GM12878 (cell line): ENCODE measurements around the gene KLLN. TPM values are rescaled to one million over a fixed set of nuclear protein-coding genes. Genes with fewer than 3 reads are reported as not detected.
A peak's percentile ranks its signal among the peaks of the same experiment; 100 is the strongest.

Source experiments
- ATAC-seq: fragments of 200-7000 bp; cut with Tn5 transposase; 3 replicates; pipeline ENCODE4 v1.9.1; 2020; ENCODE audit warnings: mild to moderate bottlenecking, moderate library complexity
- BruUV-seq: library from RNA; stranded (reverse); fragments of 400-500 nt; replicated peaks from 2 replicates; lab custom pipeline; 2021; lab: Mats Ljungman, UMichigan
- CTCF ChIA-PET: fragments of 300-600 bp; sonication (Branson Sonifier 250); formaldehyde crosslinking; extraction: SDS; loops from one replicate; lab custom pipeline; 2021; ENCODE audit warnings: inconsistent platforms; lab: Yijun Ruan, JAX
- POLR2A ChIA-PET: fragments of 350-600 bp; formaldehyde crosslinking; extraction: SDS; loops from one replicate; lab custom pipeline; 2021; ENCODE audit warnings: inconsistent platforms; lab: Charles Lee
- RAD21 ChIA-PET: fragments of 300-600 bp; sonication (Branson Sonifier 250); formaldehyde crosslinking; loops from one replicate; lab custom pipeline; 2023; ENCODE audit warnings: antibody characterized with exemption; ENCODE audit not compliant: unreplicated experiment; lab: Charles Lee
- SMC1A ChIA-PET: fragments of 300-600 bp; sonication (Branson Sonifier 250); formaldehyde crosslinking; loops from one replicate; lab custom pipeline; 2023; ENCODE audit not compliant: unreplicated experiment, uncharacterized antibody; lab: Charles Lee
- DNase-seq: peaks from one replicate; pipeline ENCODE4 v3.0.0-alpha.2; 2011; ENCODE audit warnings: low read depth, low spot score
- FAIRE-seq: peaks from 3 replicates; lab custom pipeline; 2011; peaks lifted over from hg19 to GRCh38; lab: Jason Lieb, UNC
- H2AFZ ChIP-seq: 2 replicates; pipeline ENCODE4 v1.6.0; 2011; ENCODE audit warnings: low read depth, low read length, control low read depth; ENCODE audit not compliant: control insufficient read depth
- H3K27ac ChIP-seq: 2 replicates; pipeline ENCODE4 v1.5.1; 2011; ENCODE audit warnings: control low read depth; ENCODE audit not compliant: control insufficient read depth, insufficient read depth
- H3K27me3 ChIP-seq, 2 experiments: replicated peaks in 1 of 2; 2 replicates each; pipeline versions ENCODE4 v1.6.0 to v1.6.1; 2011; ENCODE audit warnings: low read length in 1 of 2; ENCODE audit not compliant: control insufficient read depth in 2 of 2, insufficient read depth in 2 of 2
- H3K36me3 ChIP-seq, 2 experiments: 2 replicates each; pipeline ENCODE4 v1.5.1; 2011; ENCODE audit warnings: low read length in 1 of 2; ENCODE audit not compliant: control insufficient read depth in 2 of 2, insufficient read depth in 2 of 2
- H3K4me1 ChIP-seq: 2 replicates; pipeline ENCODE4 v1.6.1; 2011; ENCODE audit warnings: mild to moderate bottlenecking, low read length, moderate library complexity, mixed read lengths; ENCODE audit not compliant: control insufficient read depth, insufficient read depth
- H3K4me2 ChIP-seq: 2 replicates; pipeline ENCODE4 v1.6.0; 2011; ENCODE audit warnings: control low read depth; ENCODE audit not compliant: control insufficient read depth, insufficient read depth
- H3K4me3 ChIP-seq: fragments of 200-600 bp; sonication (generic); 2 replicates; pipeline ENCODE4 v1.5.1; 2016
- H3K79me2 ChIP-seq: 2 replicates; pipeline ENCODE4 v1.6.0; 2011; ENCODE audit warnings: low read length; ENCODE audit not compliant: control insufficient read depth, insufficient read depth
- H3K9ac ChIP-seq: 2 replicates; pipeline ENCODE4 v1.8.0; 2011; ENCODE audit warnings: low read length, control low read depth, mixed read lengths; ENCODE audit not compliant: control insufficient read depth, insufficient read depth
- H3K9me3 ChIP-seq: replicated peaks from 3 replicates; pipeline ENCODE4 v1.5.1; 2011; ENCODE audit warnings: mild to moderate bottlenecking, low read length; ENCODE audit not compliant: control insufficient read depth, insufficient read depth
- H4K20me1 ChIP-seq: 2 replicates; pipeline ENCODE4 v1.6.0; 2011; ENCODE audit not compliant: control insufficient read depth, insufficient read depth
- ATF7 ChIP-seq: fragments of 450-650 bp; IDR thresholded peaks from 2 replicates; pipeline ENCODE4 v1.6.1; 2016; ENCODE audit warnings: low read depth, mild to moderate bottlenecking
- BMI1 ChIP-seq: fragments of 450-650 bp; IDR thresholded peaks from 2 replicates; pipeline ENCODE4 v1.6.1; 2016; ENCODE audit warnings: mild to moderate bottlenecking, moderate library complexity, borderline replicate concordance
- BRCA1 ChIP-seq: IDR thresholded peaks from 2 replicates; pipeline ENCODE4 v1.6.1; 2011; ENCODE audit warnings: low read depth, low read length, improper control_type of control experiment
- DPF2 ChIP-seq: fragments of 450-650 bp; IDR thresholded peaks from 2 replicates; pipeline ENCODE4 v1.6.1; 2017; ENCODE audit warnings: mild to moderate bottlenecking
- IKZF2 ChIP-seq, 2 experiments: fragments of 450-650 bp; IDR thresholded peaks; 2 replicates each; pipeline ENCODE4 v1.6.1; 2017; ENCODE audit warnings: mild to moderate bottlenecking in 2 of 2, moderate library complexity in 2 of 2
- JUNB ChIP-seq: IDR thresholded peaks from 2 replicates; pipeline ENCODE4 v1.6.1; 2016; ENCODE audit warnings: antibody characterized with exemption, mild to moderate bottlenecking
- KDM1A ChIP-seq: fragments of 200-600 bp; sonication (generic); IDR thresholded peaks from 2 replicates; pipeline ENCODE4 v1.6.1; 2016; ENCODE audit warnings: borderline replicate concordance
- MTA3 ChIP-seq: IDR thresholded peaks from 2 replicates; pipeline ENCODE4 v1.6.1; 2012; ENCODE audit warnings: low read length, inconsistent platforms, borderline replicate concordance
- PBX3 ChIP-seq: IDR thresholded peaks from 2 replicates; pipeline ENCODE4 v1.6.1; 2011; ENCODE audit warnings: mild to moderate bottlenecking, low read depth, low read length, moderate library complexity; ENCODE audit not compliant: insufficient replicate concordance
- RELB ChIP-seq: fragments of 450-650 bp; IDR thresholded peaks from 2 replicates; pipeline ENCODE4 v1.6.1; 2017; ENCODE audit warnings: low read depth, mild to moderate bottlenecking, moderate library complexity
- SMAD5 ChIP-seq: IDR thresholded peaks from 2 replicates; pipeline ENCODE4 v1.6.1; 2016; ENCODE audit warnings: antibody characterized with exemption, low read depth
- TARDBP ChIP-seq: IDR thresholded peaks from 2 replicates; pipeline ENCODE4 v1.6.1; 2016; ENCODE audit warnings: borderline replicate concordance
- ZZZ3 ChIP-seq: IDR thresholded peaks from 2 replicates; pipeline ENCODE4 v1.6.1; 2011; ENCODE audit warnings: low read depth; ENCODE audit not compliant: control insufficient read depth, insufficient read length
- WGBS: methylation state at CpG from one replicate; pipeline ENCODE4 v1.1.6; 2016; ENCODE audit warnings: low lambda C conversion rate; ENCODE audit not compliant: insufficient replicate concordance, insufficient coverage; ENCODE audit errors: missing lambda C conversion rate; 5-methylcytosine and 5-hydroxymethylcytosine counted together
- in situ Hi-C: fragments of 300-500 bp; cut with MboI; formaldehyde crosslinking; loops from 9 replicates; pipeline ENCODE4 v1.14.3; 2018; ENCODE audit warnings: mixed read lengths
- intact Hi-C: fragments of 100-400 bp; cut with micrococcal nuclease; formaldehyde crosslinking; loops from one replicate; pipeline ENCODE4 v1.14.2; 2022; ENCODE audit not compliant: unreplicated experiment
- polyA plus RNA-seq, 11 experiments: library from polyadenylated mRNA; depleted of rRNA in 4 of 11; unstranded in 6 of 11; stranded (reverse) in 5 of 11; fragments of >200 nt; fragmentation: Nextera tagmentation in 4 of 11; fragmentation: Illumina TruSeq in 1 of 11; extraction: Ambion mirVana in 4 of 11; extraction: Trizol in 1 of 11; gene quantifications; 1 replicate in 1 of 11; 2 replicates in 10 of 11; pipeline versions ENCODE4 v1.2.1 to v1.2.3, GENCODE V29; 2011 to 2016; ENCODE audit warnings: inconsistent platforms in 2 of 11, missing spikeins in 2 of 11, low read depth in 1 of 11
- total RNA-seq, 4 experiments: library from RNA; depleted of rRNA in 3 of 4; stranded (reverse); fragments of >200 nt in 3 of 4; fragmentation: Illumina TruSeq in 1 of 4; extraction: Trizol in 1 of 4; gene quantifications; 2 replicates each; pipeline versions ENCODE4 v1.2.1 to v1.2.3, GENCODE V29; 2013 to 2021

KLLN gene
- total and polyA plus RNA-seq, 10 of the 15 experiments (the other 5 are each of a cell fraction or from before 2014, with no cell fraction given), result 0.87 to 2.2 (median 1.7) TPM

DNA sequence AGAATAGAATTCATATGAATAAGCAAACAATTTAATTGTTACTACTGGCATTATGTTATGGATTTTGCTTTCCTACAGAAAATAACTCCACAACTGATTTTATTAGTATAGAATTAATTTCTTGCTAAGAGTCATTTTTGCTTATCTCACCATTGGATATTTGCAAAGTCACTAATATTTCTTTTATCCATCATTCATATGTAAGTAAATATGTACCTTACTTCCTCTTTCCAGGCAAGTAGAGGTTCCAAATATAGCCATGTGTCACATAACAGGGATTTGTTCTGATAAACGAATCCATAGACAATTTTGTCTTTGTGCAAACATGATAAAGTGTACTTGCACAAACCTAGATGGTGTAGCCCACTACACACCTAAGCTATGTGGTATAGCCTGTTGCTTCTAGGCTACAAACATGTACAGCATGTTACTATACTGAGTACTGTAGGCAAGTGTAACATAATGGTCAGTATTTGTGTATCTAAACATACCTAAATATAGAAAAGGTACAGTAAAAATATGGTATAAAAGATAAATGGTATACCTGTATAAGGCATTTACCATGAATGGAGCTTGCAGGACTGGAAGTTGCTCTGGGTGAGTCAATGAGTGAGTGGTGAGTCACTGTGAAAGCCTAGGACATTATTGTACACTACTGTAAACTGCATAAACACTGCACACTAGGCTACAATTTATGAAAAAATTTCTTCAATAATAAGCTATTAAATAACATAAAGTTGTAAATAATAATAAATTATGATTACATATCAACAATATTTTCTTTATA is 18.3 kb downstream of the KLLN start:
- H3K27ac ChIP-seq, result no peak overlapping the region
- DNase-seq (no peak), FAIRE-seq (no peak), ATAC-seq (peak; percentile 74)
- H3K27me3 ChIP-seq, result no peaks in the 10 kb centered on the region
- peaks cover 3% of the 10 kb centered on the region for H3K4me1 ChIP-seq
- H3K79me2 ChIP-seq, result no peaks in the 10 kb centered on the region
- intact Hi-C loops, result no loop called here
- no peak overlapping the region for H3K9ac ChIP-seq
- no peak overlapping the region for H3K4me3 ChIP-seq
- RAD21 ChIA-PET, result interaction anchor here (1.0 to 1.3 kb wide), 3 partner anchors 12 to 708 kb away, joined by 3 to 4 read pairs (median 4); no protein-coding TSS in a partner anchor
- POLR2A ChIA-PET, result interaction anchor here (0.9 kb wide), 1 partner anchor 46 kb away, joined by 3 read pairs; no protein-coding TSS in a partner anchor
- no peaks in the 10 kb centered on the region; the same call in 2 of the 3 replicates for H3K9me3 ChIP-seq
- SMC1A ChIA-PET, result interaction anchor here (0.9 to 1.7 kb wide), 7 partner anchors 12 to 707 kb away, joined by 3 to 12 read pairs (median 3); no protein-coding TSS in a partner anchor
- in situ Hi-C loops, result no loop called here
- H4K20me1 ChIP-seq, result no peaks in the 10 kb centered on the region
- CTCF ChIA-PET, result interaction anchor here (1.1 to 1.4 kb wide), 3 partner anchors 27 to 312 kb away, joined by 3 to 4 read pairs (median 4); partner anchors contain the start of gene ATAD1
- H2AFZ ChIP-seq, result no peak overlapping the region
- H3K36me3 ChIP-seq, result no peaks in the 10 kb centered on the region
- 3% methylated on average over 1 of the region's 1 CpG for WGBS
- no peak overlapping the region for H3K4me2 ChIP-seq
- no TSS peak for BruUV-seq
- TF ChIP-seq DPF2 (no peak), JUNB (peak; percentile 73)

DNA sequence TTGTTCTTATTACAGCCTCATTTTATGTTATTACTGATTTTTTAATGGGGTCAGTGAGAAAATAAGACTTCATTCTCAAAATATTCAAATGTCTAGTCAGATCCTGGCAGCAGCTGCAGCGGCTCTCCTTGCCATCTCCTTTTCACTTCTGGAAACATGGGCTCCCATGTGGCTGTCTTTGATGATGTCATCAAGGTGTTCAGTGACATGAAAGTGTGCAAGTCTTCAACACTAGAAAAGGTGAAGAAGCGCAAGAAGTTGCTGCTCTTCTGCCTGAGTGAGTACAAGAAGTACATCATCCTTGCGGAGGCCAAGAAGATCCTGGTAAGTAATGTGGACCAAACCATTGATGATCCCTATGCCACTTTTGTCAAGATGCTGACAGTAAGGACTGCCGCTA is 19.6 kb downstream of the KLLN start:
- no peak overlapping the region for H3K9ac ChIP-seq
- no peak overlapping the region for H3K27ac ChIP-seq
- H3K4me1 ChIP-seq, result peaks cover 3% of the 10 kb centered on the region
- no peaks in the 10 kb centered on the region for H3K27me3 ChIP-seq
- BruUV-seq, result no TSS peak
- in situ Hi-C loops, result no loop called here
- no peak for ATAC-seq
- 96% methylated on average over 4 of the region's 4 CpGs for WGBS
- POLR2A ChIA-PET, result no interaction called here
- H3K4me3 ChIP-seq, result no peak overlapping the region
- CTCF ChIA-PET, result interaction anchor here (1.4 kb wide), 1 partner anchor 8 kb away, joined by 5 read pairs; no protein-coding TSS in a partner anchor
- no peaks in the 10 kb centered on the region for H3K79me2 ChIP-seq
- no peaks in the 10 kb centered on the region for H4K20me1 ChIP-seq
- RAD21 ChIA-PET, result interaction anchor here (1.0 kb wide), 1 partner anchor 16 kb away, joined by 3 read pairs; no protein-coding TSS in a partner anchor
- DNase-seq, result no peak
- no peak overlapping the region for H2AFZ ChIP-seq
- no peaks in the 10 kb centered on the region for H3K36me3 ChIP-seq
- SMC1A ChIA-PET, result no interaction called here
- FAIRE-seq, result no peak
- no peaks in the 10 kb centered on the region; the same call in 2 of the 3 replicates for H3K9me3 ChIP-seq
- no peak overlapping the region for H3K4me2 ChIP-seq
- intact Hi-C loops, result no loop called here
- TF ChIP-seq RELB (no peak), PBX3 (no peak), ATF7 (no peak), KDM1A (no peak), ZZZ3 (no peak), SMAD5 (no peak), BMI1 (no peak), MTA3 (no peak), TARDBP (no peak), BRCA1 (no peak), IKZF2 (IDR thresholded peaks at IDR 0.05) (no peak)
